OCI-LY3 (cell line): ENCODE data around the gene MXI1.

Experiments
- EZH2phosphoT487 ChIP-seq: fragments of 200-600 bp; shearing (Covaris generic); IDR thresholded peaks from 2 replicates; pipeline ENCODE4 v1.6.1; 2018; ENCODE audit warnings: antibody characterized with exemption, mixed run types, low read depth
- TF ChIP-seq, protein P1 (sequence below): fragments of 200-600, 300-600 bp; sonication (generic); IDR thresholded peaks from 2 replicates; pipeline ENCODE4 v1.5.1; 2014; ENCODE audit warnings: antibody characterized with exemption, low read length, low read depth

DNA sequence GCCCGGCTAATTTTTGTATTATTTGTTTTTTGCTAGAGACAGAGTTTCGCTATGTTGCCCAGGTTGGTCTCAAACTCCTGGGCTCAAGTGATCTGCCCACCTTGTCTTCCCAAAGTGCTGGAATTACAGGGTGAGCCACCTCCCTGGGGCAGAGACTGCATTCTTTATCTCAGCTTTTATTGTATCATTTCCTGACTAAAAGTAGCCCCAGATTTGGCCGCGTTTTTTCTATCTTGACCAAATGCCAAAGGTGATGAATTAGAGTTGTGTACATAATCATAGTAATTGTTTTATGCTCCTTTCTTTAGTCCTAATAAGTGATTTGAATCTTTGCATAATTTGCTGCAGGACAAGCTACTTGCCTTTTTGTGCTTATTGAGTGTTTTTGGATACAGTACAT is 100.4 kb downstream of the MXI1 start:
- TF ChIP-seq, protein P1, sequence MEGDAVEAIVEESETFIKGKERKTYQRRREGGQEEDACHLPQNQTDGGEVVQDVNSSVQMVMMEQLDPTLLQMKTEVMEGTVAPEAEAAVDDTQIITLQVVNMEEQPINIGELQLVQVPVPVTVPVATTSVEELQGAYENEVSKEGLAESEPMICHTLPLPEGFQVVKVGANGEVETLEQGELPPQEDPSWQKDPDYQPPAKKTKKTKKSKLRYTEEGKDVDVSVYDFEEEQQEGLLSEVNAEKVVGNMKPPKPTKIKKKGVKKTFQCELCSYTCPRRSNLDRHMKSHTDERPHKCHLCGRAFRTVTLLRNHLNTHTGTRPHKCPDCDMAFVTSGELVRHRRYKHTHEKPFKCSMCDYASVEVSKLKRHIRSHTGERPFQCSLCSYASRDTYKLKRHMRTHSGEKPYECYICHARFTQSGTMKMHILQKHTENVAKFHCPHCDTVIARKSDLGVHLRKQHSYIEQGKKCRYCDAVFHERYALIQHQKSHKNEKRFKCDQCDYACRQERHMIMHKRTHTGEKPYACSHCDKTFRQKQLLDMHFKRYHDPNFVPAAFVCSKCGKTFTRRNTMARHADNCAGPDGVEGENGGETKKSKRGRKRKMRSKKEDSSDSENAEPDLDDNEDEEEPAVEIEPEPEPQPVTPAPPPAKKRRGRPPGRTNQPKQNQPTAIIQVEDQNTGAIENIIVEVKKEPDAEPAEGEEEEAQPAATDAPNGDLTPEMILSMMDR, result no peak
- no peak for TF ChIP-seq EZH2phosphoT487
